Measurements from ENCODE around the gene MAP1B. TPM values are rescaled to one million over a fixed set of nuclear protein-coding genes. Genes with fewer than 3 reads are reported as not detected.

The MAP1B gene
- total RNA-seq, 1 donor from 2014 or later, result 0.09 TPM

- peaks cover 16% of the 10 kb centered on the region for H3K4me1 Mint-ChIP-seq
- intact Hi-C loops (cut with micrococcal nuclease), result no loop called here
- H3K27ac Mint-ChIP-seq, result no peak overlapping the region
- DNase-seq, result no peak
- no peak overlapping the region for H3K4me3 Mint-ChIP-seq
- H3K27me3 Mint-ChIP-seq, result no peaks in the 10 kb centered on the region
- H3K9me3 Mint-ChIP-seq, result no peaks in the 10 kb centered on the region
- H3K36me3 Mint-ChIP-seq (ENCODE audit: low read depth), result peaks cover 5% of the 10 kb centered on the region
Observed at GRCh38 chr5:72245546-72245945, 138.3 kb downstream of the MAP1B start.

- Mint-ChIP-seq H3K4me1 (peaks cover 16% of the 10 kb centered on the region), H3K27ac (no peak overlapping the region), H3K27me3 (no peaks in the 10 kb centered on the region), H3K36me3 (ENCODE audit: low read depth) (peaks cover 5% of the 10 kb centered on the region), H3K9me3 (no peaks in the 10 kb centered on the region), H3K4me3 (no peak overlapping the region)
- DNase-seq, result peak; percentile 35
- intact Hi-C loops (cut with micrococcal nuclease), result no loop called here
Observed at GRCh38 chr5:72245951-72246532, 138.8 kb downstream of the MAP1B start.

- H3K36me3 Mint-ChIP-seq (ENCODE audit: low read depth), result peaks cover 9% of the 10 kb centered on the region
- no peak overlapping the region for H3K4me3 Mint-ChIP-seq
- no peaks in the 10 kb centered on the region for H3K9me3 Mint-ChIP-seq
- no peak overlapping the region for H3K27ac Mint-ChIP-seq
- no peaks in the 10 kb centered on the region for H3K27me3 Mint-ChIP-seq
- H3K4me1 Mint-ChIP-seq, result peaks cover 16% of the 10 kb centered on the region
- intact Hi-C loops (cut with micrococcal nuclease), result no loop called here
- no peak for DNase-seq
Observed at GRCh38 chr5:72246954-72247442, 139.7 kb downstream of the MAP1B start.

- H3K36me3 Mint-ChIP-seq (ENCODE audit: low read depth), result peaks cover 9% of the 10 kb centered on the region
- DNase-seq, result no peak
- no peak overlapping the region for H3K27ac Mint-ChIP-seq
- intact Hi-C loops (cut with micrococcal nuclease), result no loop called here
- H3K9me3 Mint-ChIP-seq, result no peaks in the 10 kb centered on the region
- peaks cover 16% of the 10 kb centered on the region for H3K4me1 Mint-ChIP-seq
- H3K27me3 Mint-ChIP-seq, result no peaks in the 10 kb centered on the region
- no peak overlapping the region for H3K4me3 Mint-ChIP-seq
Observed at GRCh38 chr5:72248410-72248981, 141.2 kb downstream of the MAP1B start.

GRCh38 chr5:72251386-72251785 lies 144.1 kb downstream of the MAP1B start:
- Mint-ChIP-seq H3K4me1 (peaks cover 6% of the 10 kb centered on the region), H3K27me3 (no peaks in the 10 kb centered on the region), H3K36me3 (ENCODE audit: low read depth) (peaks cover 11% of the 10 kb centered on the region), H3K27ac (no peak overlapping the region), H3K4me3 (no peak overlapping the region), H3K9me3 (no peaks in the 10 kb centered on the region)
- intact Hi-C loops (cut with micrococcal nuclease), result no loop called here
- no peak for DNase-seq

GRCh38 chr5:72252008-72252407 lies 144.7 kb downstream of the MAP1B start:
- no peak for DNase-seq
- Mint-ChIP-seq H3K27me3 (no peaks in the 10 kb centered on the region), H3K9me3 (no peaks in the 10 kb centered on the region), H3K4me1 (peaks cover 8% of the 10 kb centered on the region), H3K36me3 (ENCODE audit: low read depth) (peaks cover 11% of the 10 kb centered on the region), H3K4me3 (no peak overlapping the region), H3K27ac (no peak overlapping the region)
- intact Hi-C loops (cut with micrococcal nuclease), result no loop called here

- peaks cover 17% of the 10 kb centered on the region for H3K36me3 Mint-ChIP-seq (ENCODE audit: low read depth)
- intact Hi-C loops (cut with micrococcal nuclease), result no loop called here
- H3K27me3 Mint-ChIP-seq, result no peaks in the 10 kb centered on the region
- no peak overlapping the region for H3K27ac Mint-ChIP-seq
- no peak overlapping the region for H3K4me3 Mint-ChIP-seq
- no peak for DNase-seq
- peaks cover 8% of the 10 kb centered on the region for H3K4me1 Mint-ChIP-seq
- no peaks in the 10 kb centered on the region for H3K9me3 Mint-ChIP-seq
Observed at GRCh38 chr5:72252574-72253155, 145.4 kb downstream of the MAP1B start.

GRCh38 chr5:72255237-72255636 lies 148.0 kb downstream of the MAP1B start:
- Mint-ChIP-seq H3K27ac (no peak overlapping the region), H3K9me3 (no peaks in the 10 kb centered on the region), H3K36me3 (ENCODE audit: low read depth) (peaks cover 19% of the 10 kb centered on the region), H3K27me3 (no peaks in the 10 kb centered on the region), H3K4me1 (peaks cover 5% of the 10 kb centered on the region), H3K4me3 (no peak overlapping the region)
- intact Hi-C loops (cut with micrococcal nuclease), result no loop called here
- no peak for DNase-seq

- H3K9me3 Mint-ChIP-seq, result no peaks in the 10 kb centered on the region
- DNase-seq, result no peak
- intact Hi-C loops (cut with micrococcal nuclease), result no loop called here
- peaks cover 19% of the 10 kb centered on the region for H3K36me3 Mint-ChIP-seq (ENCODE audit: low read depth)
- no peak overlapping the region for H3K27ac Mint-ChIP-seq
- H3K27me3 Mint-ChIP-seq, result no peaks in the 10 kb centered on the region
- H3K4me3 Mint-ChIP-seq, result no peak overlapping the region
- H3K4me1 Mint-ChIP-seq, result peaks cover 5% of the 10 kb centered on the region
Observed at GRCh38 chr5:72255670-72256069, 148.4 kb downstream of the MAP1B start.

- H3K4me1 Mint-ChIP-seq, result peaks cover 5% of the 10 kb centered on the region
- H3K9me3 Mint-ChIP-seq, result no peaks in the 10 kb centered on the region
- no peak overlapping the region for H3K4me3 Mint-ChIP-seq
- no peaks in the 10 kb centered on the region for H3K27me3 Mint-ChIP-seq
- intact Hi-C loops (cut with micrococcal nuclease), result no loop called here
- no peak for DNase-seq
- H3K27ac Mint-ChIP-seq, result no peak overlapping the region
- peaks cover 16% of the 10 kb centered on the region for H3K36me3 Mint-ChIP-seq (ENCODE audit: low read depth)
Observed at GRCh38 chr5:72256536-72256935, 149.3 kb downstream of the MAP1B start.

Other genes with a start within 250 kb of the MAP1B start
- gene MRPS27, start 212.8 kb downstream of the MAP1B start, total RNA-seq, result 96.5 and 98.7 TPM in 2 replicates
- 13.6 and 15.1 TPM in 2 replicates for gene PTCD2, start 212.9 kb downstream of the MAP1B start, total RNA-seq

Measured in activated CD4-positive, alpha-beta T cell treated with anti-CD3 and anti-CD28 coated beads, Interleukin-2, amount 10 ng/mL, durations not matched to agents 24 days and 14 days (primary cell).